GM12878 (cell line): Measurements from ENCODE around the gene SUSD6. TPM values are rescaled to one million over a fixed set of nuclear protein-coding genes. Genes with fewer than 3 reads are reported as not detected.

Source experiments
- ATAC-seq: fragments of 200-7000 bp; cut with Tn5 transposase; 3 replicates; pipeline ENCODE4 v1.9.1; 2020; ENCODE audit warnings: mild to moderate bottlenecking, moderate library complexity
- BruUV-seq: library from RNA; stranded (reverse); fragments of 400-500 nt; replicated peaks from 2 replicates; lab custom pipeline; 2021; lab: Mats Ljungman, UMichigan
- CTCF ChIA-PET: fragments of 300-600 bp; sonication (Branson Sonifier 250); formaldehyde crosslinking; extraction: SDS; loops from one replicate; lab custom pipeline; 2021; ENCODE audit warnings: inconsistent platforms; lab: Yijun Ruan, JAX
- POLR2A ChIA-PET: fragments of 350-600 bp; formaldehyde crosslinking; extraction: SDS; loops from one replicate; lab custom pipeline; 2021; ENCODE audit warnings: inconsistent platforms; lab: Charles Lee
- RAD21 ChIA-PET: fragments of 300-600 bp; sonication (Branson Sonifier 250); formaldehyde crosslinking; loops from one replicate; lab custom pipeline; 2023; ENCODE audit warnings: antibody characterized with exemption; ENCODE audit not compliant: unreplicated experiment; lab: Charles Lee
- SMC1A ChIA-PET: fragments of 300-600 bp; sonication (Branson Sonifier 250); formaldehyde crosslinking; loops from one replicate; lab custom pipeline; 2023; ENCODE audit not compliant: unreplicated experiment, uncharacterized antibody; lab: Charles Lee
- DNase-seq: peaks from one replicate; pipeline ENCODE4 v3.0.0-alpha.2; 2011; ENCODE audit warnings: low read depth, low spot score
- FAIRE-seq: peaks from 3 replicates; lab custom pipeline; 2011; peaks lifted over from hg19 to GRCh38; lab: Jason Lieb, UNC
- H2AFZ ChIP-seq: 2 replicates; pipeline ENCODE4 v1.6.0; 2011; ENCODE audit warnings: low read depth, low read length, control low read depth; ENCODE audit not compliant: control insufficient read depth
- H3K27ac ChIP-seq: 2 replicates; pipeline ENCODE4 v1.5.1; 2011; ENCODE audit warnings: control low read depth; ENCODE audit not compliant: control insufficient read depth, insufficient read depth
- H3K27me3 ChIP-seq, 2 experiments: replicated peaks in 1 of 2; 2 replicates each; pipeline versions ENCODE4 v1.6.0 to v1.6.1; 2011; ENCODE audit warnings: low read length in 1 of 2; ENCODE audit not compliant: control insufficient read depth in 2 of 2, insufficient read depth in 2 of 2
- H3K36me3 ChIP-seq, 2 experiments: 2 replicates each; pipeline ENCODE4 v1.5.1; 2011; ENCODE audit warnings: low read length in 1 of 2; ENCODE audit not compliant: control insufficient read depth in 2 of 2, insufficient read depth in 2 of 2
- H3K4me1 ChIP-seq: 2 replicates; pipeline ENCODE4 v1.6.1; 2011; ENCODE audit warnings: mild to moderate bottlenecking, low read length, moderate library complexity, mixed read lengths; ENCODE audit not compliant: control insufficient read depth, insufficient read depth
- H3K4me2 ChIP-seq: 2 replicates; pipeline ENCODE4 v1.6.0; 2011; ENCODE audit warnings: control low read depth; ENCODE audit not compliant: control insufficient read depth, insufficient read depth
- H3K4me3 ChIP-seq: fragments of 200-600 bp; sonication (generic); 2 replicates; pipeline ENCODE4 v1.5.1; 2016
- H3K79me2 ChIP-seq: 2 replicates; pipeline ENCODE4 v1.6.0; 2011; ENCODE audit warnings: low read length; ENCODE audit not compliant: control insufficient read depth, insufficient read depth
- H3K9ac ChIP-seq: 2 replicates; pipeline ENCODE4 v1.8.0; 2011; ENCODE audit warnings: low read length, control low read depth, mixed read lengths; ENCODE audit not compliant: control insufficient read depth, insufficient read depth
- H3K9me3 ChIP-seq: replicated peaks from 3 replicates; pipeline ENCODE4 v1.5.1; 2011; ENCODE audit warnings: mild to moderate bottlenecking, low read length; ENCODE audit not compliant: control insufficient read depth, insufficient read depth
- H4K20me1 ChIP-seq: 2 replicates; pipeline ENCODE4 v1.6.0; 2011; ENCODE audit not compliant: control insufficient read depth, insufficient read depth
- FOXM1 ChIP-seq: IDR thresholded peaks from 2 replicates; pipeline ENCODE4 v1.6.1; 2012; ENCODE audit warnings: low read depth, mild to moderate bottlenecking, inconsistent platforms, low read length, moderate library complexity
- HDGF ChIP-seq: fragments of 450-650 bp; IDR thresholded peaks from 2 replicates; pipeline ENCODE4 v1.6.1; 2016; ENCODE audit warnings: antibody characterized with exemption
- JUNB ChIP-seq: IDR thresholded peaks from 2 replicates; pipeline ENCODE4 v1.6.1; 2016; ENCODE audit warnings: antibody characterized with exemption, mild to moderate bottlenecking
- MEF2A ChIP-seq: IDR thresholded peaks from 2 replicates; pipeline ENCODE4 v1.6.1; 2011; ENCODE audit warnings: low read depth, mild to moderate bottlenecking, low read length, moderate library complexity; ENCODE audit not compliant: insufficient read depth
- RBBP5 ChIP-seq: fragments of 200-600 bp; sonication (generic); conservative IDR thresholded peaks from 2 replicates; pipeline ENCODE4 v1.6.1; 2016
- RFX5 ChIP-seq: IDR thresholded peaks from 2 replicates; pipeline ENCODE4 v1.6.1; 2011; ENCODE audit warnings: low read depth, low read length, improper control_type of control experiment
- RUNX3 ChIP-seq: IDR thresholded peaks from 2 replicates; pipeline ENCODE4 v1.6.1; 2012; ENCODE audit warnings: low read length, inconsistent platforms
- SUZ12 ChIP-seq: fragments of 200-600 bp; sonication (generic); IDR thresholded peaks from one replicate; pipeline ENCODE4 v1.6.1; 2018; ENCODE audit warnings: antibody characterized with exemption, mild to moderate bottlenecking; ENCODE audit not compliant: unreplicated experiment
- WGBS: methylation state at CpG from one replicate; pipeline ENCODE4 v1.1.6; 2016; ENCODE audit warnings: low lambda C conversion rate; ENCODE audit not compliant: insufficient replicate concordance, insufficient coverage; ENCODE audit errors: missing lambda C conversion rate; 5-methylcytosine and 5-hydroxymethylcytosine counted together
- in situ Hi-C: fragments of 300-500 bp; cut with MboI; formaldehyde crosslinking; loops from 9 replicates; pipeline ENCODE4 v1.14.3; 2018; ENCODE audit warnings: mixed read lengths
- intact Hi-C: fragments of 100-400 bp; cut with micrococcal nuclease; formaldehyde crosslinking; loops from one replicate; pipeline ENCODE4 v1.14.2; 2022; ENCODE audit not compliant: unreplicated experiment
- polyA plus RNA-seq, 11 experiments: library from polyadenylated mRNA; depleted of rRNA in 4 of 11; unstranded in 6 of 11; stranded (reverse) in 5 of 11; fragments of >200 nt; fragmentation: Nextera tagmentation in 4 of 11; fragmentation: Illumina TruSeq in 1 of 11; extraction: Ambion mirVana in 4 of 11; extraction: Trizol in 1 of 11; gene quantifications; 1 replicate in 1 of 11; 2 replicates in 10 of 11; pipeline versions ENCODE4 v1.2.1 to v1.2.3, GENCODE V29; 2011 to 2016; ENCODE audit warnings: inconsistent platforms in 2 of 11, missing spikeins in 2 of 11, low read depth in 1 of 11
- total RNA-seq, 4 experiments: library from RNA; depleted of rRNA in 3 of 4; stranded (reverse); fragments of >200 nt in 3 of 4; fragmentation: Illumina TruSeq in 1 of 4; extraction: Trizol in 1 of 4; gene quantifications; 2 replicates each; pipeline versions ENCODE4 v1.2.1 to v1.2.3, GENCODE V29; 2013 to 2021
- TF ChIP-seq, protein P1 (sequence below): IDR thresholded peaks from 2 replicates; pipeline ENCODE4 v1.6.1; 2011; ENCODE audit warnings: low read depth, mild to moderate bottlenecking, low read length, moderate library complexity, borderline replicate concordance; ENCODE audit errors: extremely low read depth

Gene SUSD6
- total and polyA plus RNA-seq, 10 of the 15 experiments (the other 5 are each of a cell fraction or from before 2014, with no cell fraction given), result 6.6 to 39.8 (median 20.2) TPM

DNA sequence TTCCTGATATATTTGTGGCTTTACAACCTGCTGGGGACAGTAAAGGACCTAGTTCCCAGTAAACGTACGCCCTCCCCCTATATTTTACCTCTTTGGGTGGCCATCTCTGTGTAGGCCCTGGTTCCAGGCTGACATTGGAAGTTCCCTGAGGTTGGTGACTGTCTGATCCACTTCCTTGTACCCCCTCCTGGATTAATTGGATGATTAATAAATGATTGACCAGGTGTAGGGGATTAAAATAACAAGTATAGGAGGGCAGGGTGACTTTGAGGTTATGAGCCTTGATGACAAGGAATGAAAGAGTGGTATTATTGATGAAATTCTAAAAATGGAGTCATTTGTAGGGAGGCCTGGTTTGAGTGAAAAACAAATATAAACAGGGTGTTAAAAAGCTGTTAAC, 9.6 kb downstream of the SUSD6 start:
- TF ChIP-seq MEF2A (0 out of 2 replicates have a peak, but pooled peaks have one; percentile 6), JUNB (peak; percentile 26; the same call in 1 of the 2 replicates), RBBP5 (no peak), RFX5 (no peak), HDGF (no peak), RUNX3 (peak; percentile 39; the same call in 1 of the 2 replicates), FOXM1 (0 out of 2 replicates have a peak, but pooled peaks have one; percentile 9), SUZ12 (no peak)
- TF ChIP-seq, protein P1, sequence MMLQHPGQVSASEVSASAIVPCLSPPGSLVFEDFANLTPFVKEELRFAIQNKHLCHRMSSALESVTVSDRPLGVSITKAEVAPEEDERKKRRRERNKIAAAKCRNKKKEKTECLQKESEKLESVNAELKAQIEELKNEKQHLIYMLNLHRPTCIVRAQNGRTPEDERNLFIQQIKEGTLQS, result no peak
- TF ChIP-seq, all 136 proteins: peak for 4
- ATAC-seq (no peak), FAIRE-seq (no peak), DNase-seq (no peak)
- in situ Hi-C loops (no loop called here), intact Hi-C loops (no loop called here)
- BruUV-seq, result no TSS peak
- WGBS, result 92% methylated on average over 2 of the region's 2 CpGs
- Histone ChIP-seq H3K4me2 (peak overlapping the region; percentile 99), H3K27me3 (no peaks in the 10 kb centered on the region), H3K4me1 (peaks cover 66% of the 10 kb centered on the region), H2AFZ (no peak overlapping the region), H3K9me3 (no peaks in the 10 kb centered on the region), H3K4me3 (peak overlapping the region; percentile 64), H3K79me2 (peaks cover 99% of the 10 kb centered on the region), H3K9ac (no peak overlapping the region; the same call in 1 of the 2 replicates), H3K36me3 (peaks cover 0 to 10% of the 10 kb centered on the region in 2 experiments; a peak in 3 of 4 replicates), H4K20me1 (no peaks in the 10 kb centered on the region; the same call in 1 of the 2 replicates), H3K27ac (peak overlapping the region; percentile 97; the same call in 1 of the 2 replicates)
- SMC1A ChIA-PET, result interaction anchor here (2.3 to 11.9 kb wide), 4 partner anchors 9 to 27 kb away, joined by 6 to 164 read pairs (median 72); partner anchors contain the start of gene SUSD6
- CTCF ChIA-PET, result interaction anchor here (0.7 to 0.9 kb wide), 3 partner anchors 8 to 32 kb away, joined by 3 read pairs; no protein-coding TSS in a partner anchor
- RAD21 ChIA-PET, result interaction anchor here (1.1 to 3.5 kb wide), 2 partner anchors 9 to 28 kb away, joined by 5 to 18 read pairs; no protein-coding TSS in a partner anchor
- POLR2A ChIA-PET, result interaction anchor here (1.0 kb wide), 1 partner anchor 9 kb away, joined by 3 read pairs; no protein-coding TSS in a partner anchor
